Ecto neural progenitor cell (in vitro differentiated cells): Measurements from ENCODE around the gene PTPN14.

ENCODE experiments used
- DNase-seq: peaks from one replicate; pipeline ENCODE4 v3.0.0-alpha.2; 2018; ENCODE audit warnings: low spot score

Gene PTPN14

DNA sequence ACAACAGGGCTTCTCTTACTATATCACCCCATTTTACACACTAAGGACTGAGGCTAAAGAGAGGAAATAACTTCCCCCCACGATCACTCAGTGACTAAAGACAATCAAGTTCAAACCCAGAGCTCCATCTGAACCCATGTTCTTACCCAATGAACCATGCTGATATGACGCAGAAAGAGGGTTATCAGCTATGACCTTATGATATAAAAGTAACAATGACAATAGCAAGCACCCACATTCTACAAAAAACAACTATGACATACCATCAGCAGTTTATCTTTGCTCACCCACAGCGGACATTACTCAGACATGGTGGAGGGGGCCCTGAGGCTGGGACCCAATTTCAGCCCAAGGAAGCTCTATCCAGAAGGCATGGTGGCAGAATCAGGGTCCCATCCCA lies 75.7 kb downstream of the PTPN14 start:
- DNase-seq: no peak

DNA sequence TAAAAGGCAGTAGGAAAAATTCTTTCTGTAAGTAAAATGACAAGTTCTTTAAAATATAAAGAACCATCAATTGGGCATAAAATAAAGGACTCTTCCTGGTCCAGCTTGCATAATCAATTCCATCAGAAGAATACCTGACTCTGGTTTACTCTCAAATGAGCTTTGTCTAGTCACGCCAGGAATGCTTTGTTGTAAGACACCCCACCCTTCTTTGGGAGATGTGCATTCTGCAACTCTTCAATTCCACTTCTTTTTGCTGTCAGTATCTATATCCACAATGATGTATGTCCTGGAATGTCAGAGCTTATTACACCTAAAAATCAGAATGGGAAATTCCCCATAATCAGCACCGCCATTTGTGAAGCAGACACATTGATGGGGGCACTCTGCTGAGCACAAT lies 76.1 kb downstream of the PTPN14 start:
- DNase-seq: no peak

DNA sequence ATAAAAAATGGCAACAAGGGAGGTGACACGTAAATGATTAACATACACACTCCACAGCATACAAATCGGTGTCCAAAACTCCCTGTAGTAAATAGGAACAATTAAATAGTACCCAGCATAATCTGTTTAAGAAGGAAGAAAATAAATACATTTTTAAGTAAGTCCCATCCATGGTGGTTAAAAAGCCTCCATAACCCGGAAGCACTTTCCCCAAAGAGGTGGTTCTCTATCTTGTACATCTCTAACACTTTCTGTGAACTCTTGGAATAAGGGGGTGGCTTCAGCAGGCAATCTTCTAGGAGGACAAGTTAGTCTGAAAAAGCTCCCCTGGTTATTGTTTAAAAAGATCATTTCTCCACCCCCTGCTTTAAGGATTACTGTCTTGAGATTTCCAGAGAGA lies 76.9 kb downstream of the PTPN14 start:
- DNase-seq: no peak

DNA sequence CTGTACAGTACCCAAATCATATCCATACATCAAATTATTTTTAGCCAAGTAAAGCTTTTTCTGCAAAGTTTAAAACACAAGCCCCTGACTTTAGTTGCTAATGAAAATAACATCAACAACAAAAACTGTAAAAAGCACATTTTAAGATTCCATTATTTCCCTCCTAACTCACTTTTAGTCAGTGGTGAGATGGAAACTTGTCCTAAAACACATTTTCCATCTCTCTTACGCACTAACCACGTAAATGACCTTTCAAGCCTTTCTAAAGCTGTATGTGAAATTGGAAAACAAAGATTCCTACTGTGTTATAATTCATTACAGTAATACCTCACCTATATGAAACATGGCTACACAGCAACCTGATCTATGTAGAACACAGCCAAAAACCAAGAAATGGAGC lies 77.5 kb downstream of the PTPN14 start:
- DNase-seq: no peak

DNA sequence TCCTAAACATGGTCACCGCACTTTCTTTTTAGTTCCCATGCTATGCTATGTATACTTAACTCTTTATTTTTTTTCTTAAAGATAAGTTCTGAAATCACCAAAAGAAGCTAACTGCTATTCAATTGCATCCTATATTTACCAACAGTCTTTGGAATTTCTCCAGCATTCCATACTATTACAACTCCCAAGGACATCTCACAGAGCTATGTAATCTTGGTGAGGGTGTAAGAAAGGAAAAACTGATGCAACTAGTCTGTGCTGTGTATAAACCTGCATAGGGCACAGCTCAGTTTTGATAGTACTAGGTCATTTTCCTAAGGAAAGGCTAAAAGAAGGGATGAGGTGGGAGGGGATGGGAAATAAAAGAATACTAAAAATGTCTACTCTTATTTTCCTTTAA lies 78.0 kb downstream of the PTPN14 start:
- DNase-seq: no peak

DNA sequence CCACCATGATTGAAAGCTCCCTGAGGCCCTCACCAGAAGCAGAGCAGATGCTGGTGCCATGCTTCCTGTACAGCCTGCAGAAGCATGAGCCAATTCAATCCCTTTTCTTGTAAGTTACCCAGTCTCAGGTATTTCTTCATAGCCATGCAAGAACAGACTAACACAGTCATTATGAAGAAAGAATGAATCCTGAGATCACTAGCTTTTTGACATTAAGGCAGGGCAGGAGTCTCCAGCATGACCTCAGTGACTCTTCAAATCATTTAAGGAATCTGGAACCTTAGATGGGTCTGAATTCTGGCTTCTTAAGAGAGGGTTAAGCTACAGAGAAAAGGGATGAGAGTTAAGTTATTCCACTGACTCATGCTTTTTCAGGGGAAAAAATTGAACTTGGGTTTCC lies 79.0 kb downstream of the PTPN14 start:
- no peak for DNase-seq

DNA sequence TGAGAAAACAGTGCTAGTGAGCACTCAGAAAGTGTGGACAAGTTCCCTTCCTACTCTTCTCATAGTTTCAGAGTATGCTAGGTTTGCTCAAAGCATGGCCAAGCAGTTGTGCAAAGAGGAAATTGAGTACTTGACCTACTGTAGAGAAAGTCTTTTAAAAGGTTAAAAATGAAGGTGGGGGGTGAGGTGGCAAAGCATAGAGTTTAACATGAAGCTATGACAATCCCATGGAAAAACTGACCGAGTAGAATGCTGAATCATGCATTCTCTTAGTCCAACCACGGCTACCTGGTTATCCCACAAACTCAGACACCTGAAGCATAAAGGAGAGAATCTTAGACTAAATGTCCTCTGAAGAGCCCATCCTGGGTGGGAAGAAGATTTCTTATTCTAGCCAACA lies 79.9 kb downstream of the PTPN14 start:
- no peak for DNase-seq

DNA sequence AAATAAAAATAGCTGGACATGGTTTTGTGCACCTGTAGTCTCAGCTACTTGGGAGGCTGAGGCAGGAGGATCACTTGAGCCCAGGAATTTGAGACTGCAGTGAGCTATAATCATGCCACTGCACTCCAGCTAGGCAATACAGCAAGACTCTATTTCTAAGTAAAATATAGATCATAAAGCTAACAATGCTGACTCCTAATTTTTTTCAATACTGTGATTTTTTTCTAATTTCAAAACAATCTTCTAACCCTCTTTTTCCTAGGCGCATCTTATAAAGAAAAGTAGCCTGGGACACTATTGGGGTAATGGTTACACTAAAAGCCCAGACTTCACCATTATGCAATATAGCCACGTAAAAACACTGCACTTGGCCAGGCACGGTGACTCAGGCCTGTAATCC lies 81.3 kb downstream of the PTPN14 start:
- no peak for DNase-seq

DNA sequence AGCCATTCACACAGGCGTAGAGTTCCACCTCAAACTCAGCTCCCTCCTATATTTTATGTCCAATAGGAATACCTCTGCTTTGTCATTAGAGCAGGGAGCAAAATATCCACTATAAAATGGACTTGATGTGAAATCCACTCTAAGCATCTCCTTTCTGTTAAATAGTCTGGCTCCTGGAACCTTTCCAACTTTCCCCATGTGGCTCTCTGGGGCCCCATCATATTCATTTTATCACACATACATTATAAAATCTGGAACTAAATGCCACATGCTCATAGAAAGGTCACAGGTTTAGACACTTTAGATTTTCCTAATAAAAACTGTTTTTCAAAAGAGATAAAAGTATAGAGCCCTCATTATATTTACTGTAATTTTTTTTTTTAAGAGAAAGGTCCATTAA lies 82.1 kb downstream of the PTPN14 start:
- DNase-seq: no peak

DNA sequence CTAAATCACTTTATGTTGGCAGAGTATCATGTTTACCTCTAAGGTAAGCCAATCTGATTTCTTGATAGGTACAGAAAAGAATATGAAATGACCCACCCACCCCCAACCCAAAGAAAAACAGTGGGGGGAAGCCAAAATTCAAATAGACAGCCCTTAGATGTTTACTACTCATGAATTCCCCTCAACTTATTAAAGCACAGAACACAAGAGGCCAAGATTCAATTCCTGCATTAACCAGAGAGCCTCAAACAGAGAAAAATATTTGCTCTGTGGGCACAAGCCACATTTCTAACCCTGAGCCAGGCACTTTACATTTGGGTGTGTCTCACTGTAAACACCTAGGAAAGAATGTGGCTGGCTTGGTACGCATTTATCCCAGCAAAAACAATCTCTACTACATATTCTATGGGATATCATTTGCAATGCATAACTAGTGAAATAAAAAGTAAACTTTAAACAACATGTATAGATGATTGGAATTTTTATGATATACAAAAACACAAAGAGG lies 84.3 kb downstream of the PTPN14 start:
- no peak for DNase-seq

DNA sequence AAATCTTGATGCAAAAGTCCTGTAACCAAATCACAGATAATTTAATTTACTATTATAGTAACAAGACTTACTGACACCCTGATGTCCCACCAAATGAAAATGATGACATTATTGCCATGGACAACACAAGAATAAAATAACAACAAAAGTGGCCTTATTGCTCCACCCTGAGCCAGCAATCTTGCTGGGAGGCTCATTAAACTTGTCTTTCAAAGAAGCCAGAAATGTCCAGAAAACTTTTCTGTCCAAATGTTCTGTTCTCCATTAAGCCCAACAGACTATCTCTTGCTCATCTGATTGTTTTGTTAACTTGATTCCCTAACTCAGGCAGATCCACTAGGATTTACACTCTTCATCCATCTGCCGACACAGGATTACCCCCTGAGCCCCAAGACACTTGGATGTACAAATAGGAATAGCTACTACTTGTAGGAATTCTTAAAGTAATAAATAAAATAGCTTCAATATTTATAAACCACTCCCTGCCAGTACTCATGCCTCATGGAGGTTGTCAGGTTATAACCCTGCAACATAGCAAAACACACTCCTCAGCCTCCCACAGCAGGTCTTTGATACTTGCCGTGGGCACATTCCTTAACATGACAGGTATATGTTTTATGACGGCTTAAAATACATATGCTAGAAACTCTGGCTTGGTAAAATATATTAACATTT lies 84.9 kb downstream of the PTPN14 start:
- no peak for DNase-seq

DNA sequence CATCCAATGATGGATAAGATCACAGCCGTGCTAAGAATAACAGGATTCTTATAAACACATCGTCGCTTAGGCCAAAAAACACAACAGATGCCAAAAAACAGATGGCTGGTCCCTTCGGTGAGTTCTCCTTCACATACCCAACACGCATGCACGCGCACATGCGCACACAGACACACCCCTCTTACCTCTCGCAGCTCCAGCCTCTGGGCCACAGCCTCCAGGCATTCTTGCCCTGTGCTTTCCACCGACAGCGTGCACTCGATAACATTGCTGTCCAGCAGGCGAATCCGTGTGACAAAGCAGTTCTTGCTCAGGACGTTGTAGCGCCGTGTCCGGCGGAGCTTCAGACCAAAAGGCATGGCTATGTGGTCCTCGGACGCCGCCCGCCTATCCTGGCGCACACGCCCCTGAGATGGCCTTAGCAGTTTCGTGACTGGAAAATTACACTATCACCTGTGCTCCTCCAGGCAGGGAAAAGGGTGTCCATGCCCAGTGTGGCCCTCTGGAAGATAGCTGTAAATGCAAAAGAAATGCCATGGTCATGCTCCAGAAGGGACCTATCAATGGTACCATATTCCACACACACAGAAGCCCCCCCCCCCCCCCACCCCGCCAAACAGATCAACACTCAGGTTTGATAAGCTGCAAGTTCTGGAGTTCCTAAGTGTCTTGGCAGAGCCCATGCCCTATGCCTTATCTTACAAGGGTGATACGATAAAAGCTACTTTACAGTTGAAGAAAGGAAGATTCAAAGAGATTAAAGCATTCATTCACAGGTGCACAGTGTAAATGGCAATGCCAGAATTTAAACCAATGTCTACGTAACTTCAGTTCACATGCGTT lies 86.7 kb downstream of the PTPN14 start:
- DNase-seq: no peak

DNA sequence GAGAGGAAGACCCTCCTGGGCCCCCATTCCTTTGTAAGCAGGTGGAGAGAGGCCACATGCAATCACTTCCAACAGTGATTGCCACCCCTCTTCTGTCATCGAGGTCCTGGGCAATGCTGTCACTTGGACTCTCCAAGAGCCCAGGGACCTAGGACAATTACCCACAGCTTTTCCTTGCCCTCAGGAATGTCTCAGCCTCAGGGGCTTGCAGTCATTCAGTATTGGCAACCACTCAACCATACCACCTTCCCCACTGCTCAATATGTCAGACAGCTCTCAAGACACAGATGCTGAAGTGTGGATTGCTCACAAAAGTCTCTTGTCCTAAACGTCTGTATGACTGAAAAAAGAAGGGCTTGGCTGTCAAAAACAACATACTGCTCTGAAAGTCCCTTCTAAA lies 87.8 kb downstream of the PTPN14 start:
- DNase-seq: no peak

DNA sequence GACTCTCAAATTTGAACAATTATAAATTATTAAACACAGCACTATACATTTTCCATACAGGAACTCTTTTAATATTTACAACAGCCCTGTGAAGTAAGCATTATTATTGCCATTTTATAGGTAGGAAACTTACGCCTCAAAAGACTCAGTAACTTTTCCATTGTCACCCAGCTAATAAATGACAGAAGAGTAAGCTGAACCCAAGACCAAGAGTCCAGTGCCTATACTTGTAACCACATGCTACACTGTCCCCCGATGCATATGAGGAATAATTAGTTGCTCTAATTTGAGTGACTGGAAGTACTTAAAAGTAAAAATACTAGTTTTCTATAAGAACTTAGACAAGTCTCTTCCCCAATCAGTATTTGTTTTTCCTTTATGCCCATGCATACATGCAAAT lies 88.5 kb downstream of the PTPN14 start:
- DNase-seq: no peak

DNA sequence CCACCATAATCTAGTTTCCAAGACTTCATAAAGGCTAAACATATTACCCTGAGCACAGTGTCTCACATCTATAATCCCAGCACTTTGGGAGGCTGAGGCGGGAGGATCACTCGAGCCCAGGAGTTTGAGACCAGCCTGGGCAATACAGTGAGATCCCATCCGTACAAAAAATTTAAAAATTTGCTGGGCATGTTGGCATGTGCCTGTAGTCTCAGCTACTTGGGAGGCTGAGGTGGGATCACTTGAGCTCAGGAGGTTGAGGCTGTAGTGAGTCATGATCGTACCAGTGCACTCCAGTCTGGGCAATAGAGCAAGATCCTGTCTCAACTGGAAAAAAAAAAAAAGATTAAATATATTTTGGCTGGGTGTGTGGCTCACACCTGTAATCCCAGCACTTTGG lies 90.1 kb downstream of the PTPN14 start:
- no peak for DNase-seq

DNA sequence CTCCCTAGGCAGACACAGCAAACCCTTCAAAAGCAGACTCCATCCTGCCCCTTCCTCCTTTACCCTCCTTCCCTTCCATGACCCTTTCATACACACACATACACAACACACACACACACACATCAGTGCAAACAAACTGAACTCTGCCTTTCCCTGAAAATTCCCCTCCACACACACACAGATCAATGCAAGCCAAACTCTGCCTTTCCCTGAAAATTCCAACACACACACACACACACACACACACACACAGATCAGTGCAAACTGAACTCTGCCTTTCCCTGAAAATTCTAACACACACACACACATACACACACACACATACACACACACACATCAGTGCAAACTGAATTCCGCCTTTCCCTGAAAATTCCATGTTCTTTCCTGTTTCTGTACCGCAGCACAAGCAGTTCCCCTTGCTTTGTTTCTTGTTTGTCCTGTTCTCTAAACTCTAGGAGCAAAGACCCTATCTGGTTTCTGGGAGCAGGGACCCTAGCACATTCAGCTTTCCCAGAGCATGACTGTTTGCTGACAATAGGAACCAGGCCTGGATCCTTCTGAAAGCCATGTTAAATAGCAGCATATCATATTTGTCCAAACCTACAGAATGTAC lies 91.0 kb downstream of the PTPN14 start:
- no peak for DNase-seq

DNA sequence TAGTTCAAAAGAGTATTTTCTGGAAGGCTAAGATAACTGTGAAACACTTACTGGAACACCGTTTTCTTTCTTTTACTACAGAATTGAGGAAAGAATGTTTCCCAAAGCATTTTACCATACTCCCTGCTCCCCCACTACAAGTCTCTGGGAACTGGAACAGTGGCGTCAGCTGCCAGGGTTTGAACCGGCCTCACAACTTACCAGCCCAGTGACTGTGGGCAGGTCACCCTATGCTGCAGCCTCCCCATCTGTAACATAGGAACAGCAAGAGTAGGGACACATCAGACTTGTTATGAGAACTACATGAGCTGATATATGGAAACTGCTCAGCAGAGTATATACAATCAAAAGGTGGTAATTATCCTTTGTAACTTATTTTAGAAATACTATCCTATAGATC lies 91.5 kb downstream of the PTPN14 start:
- DNase-seq: no peak

DNA sequence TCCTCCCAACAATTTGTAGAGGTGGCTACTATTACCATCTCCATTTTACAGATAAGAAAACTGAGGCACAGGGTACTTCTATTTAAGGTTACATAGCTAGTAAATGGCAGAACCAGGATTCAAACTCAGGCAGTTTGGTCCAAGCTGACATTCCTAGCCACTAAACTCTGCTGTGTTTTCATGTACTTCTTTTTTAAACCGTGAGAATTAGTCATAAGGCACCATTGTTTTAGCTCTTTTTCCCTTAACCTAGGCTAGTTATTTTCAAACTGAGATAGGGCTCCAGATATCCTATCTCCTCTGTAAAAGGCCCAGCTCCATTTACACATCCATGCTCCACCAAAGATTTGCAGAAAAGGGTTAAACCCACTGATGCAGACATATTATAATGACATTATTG lies 92.9 kb downstream of the PTPN14 start:
- no peak for DNase-seq

DNA sequence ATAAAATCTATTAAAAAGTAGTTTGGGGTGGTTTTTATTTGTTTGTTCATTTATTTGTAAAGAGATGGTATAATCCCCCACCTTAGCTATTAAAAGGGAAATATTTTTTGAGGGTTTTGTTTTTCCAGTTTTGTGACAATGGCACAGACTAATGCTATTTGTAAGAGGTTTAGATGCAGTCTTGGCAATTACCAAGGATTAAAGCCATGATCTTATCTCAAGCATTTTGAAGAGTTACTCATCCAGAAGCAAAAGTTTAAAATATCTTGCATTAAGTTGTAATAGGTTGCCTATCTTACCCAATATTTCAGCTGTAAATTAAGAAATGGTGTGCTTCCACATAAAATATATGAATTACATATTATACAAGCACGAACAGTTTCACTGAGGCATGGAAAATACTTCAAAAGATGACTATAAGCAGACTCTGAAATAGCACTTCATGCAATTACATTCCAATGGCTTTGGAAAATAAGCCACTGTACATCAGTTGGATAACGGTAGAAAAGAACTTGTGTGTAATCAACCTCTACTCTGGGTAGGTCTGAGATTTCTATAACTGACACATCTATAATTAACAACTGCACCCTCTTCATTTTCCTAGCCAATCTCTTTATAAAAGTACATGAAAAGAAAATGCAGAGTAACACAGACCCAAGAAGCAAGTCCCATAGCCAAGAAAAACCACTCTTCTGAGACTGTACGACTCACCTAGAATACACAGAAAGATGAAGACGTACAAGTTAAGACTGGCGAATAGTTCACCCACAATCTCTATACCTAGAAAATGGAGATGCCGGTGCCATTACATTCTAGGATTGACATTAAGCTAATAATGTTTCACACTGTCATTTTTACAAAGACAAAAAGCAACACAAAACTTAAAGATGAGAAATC lies 95.2 kb downstream of the PTPN14 start:
- no peak for DNase-seq

DNA sequence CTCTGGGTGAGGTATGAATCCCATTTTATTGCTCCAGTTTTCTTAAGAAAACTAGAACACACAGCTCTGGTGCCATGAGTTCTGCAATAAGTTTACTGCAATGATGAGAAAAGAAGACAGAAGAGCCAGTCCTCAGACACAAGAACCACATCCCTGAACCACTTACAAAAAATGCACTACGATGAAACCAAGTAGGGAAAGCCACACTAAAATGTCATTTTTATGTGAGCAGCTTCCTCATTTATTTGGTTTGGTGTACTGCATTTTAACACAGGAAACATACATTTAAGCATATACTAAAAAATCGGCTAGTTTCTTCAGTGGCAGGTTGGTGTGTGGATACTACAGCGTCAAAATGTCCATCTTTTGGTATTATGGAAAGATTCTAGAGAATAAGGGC lies 95.9 kb downstream of the PTPN14 start:
- no peak for DNase-seq

DNA sequence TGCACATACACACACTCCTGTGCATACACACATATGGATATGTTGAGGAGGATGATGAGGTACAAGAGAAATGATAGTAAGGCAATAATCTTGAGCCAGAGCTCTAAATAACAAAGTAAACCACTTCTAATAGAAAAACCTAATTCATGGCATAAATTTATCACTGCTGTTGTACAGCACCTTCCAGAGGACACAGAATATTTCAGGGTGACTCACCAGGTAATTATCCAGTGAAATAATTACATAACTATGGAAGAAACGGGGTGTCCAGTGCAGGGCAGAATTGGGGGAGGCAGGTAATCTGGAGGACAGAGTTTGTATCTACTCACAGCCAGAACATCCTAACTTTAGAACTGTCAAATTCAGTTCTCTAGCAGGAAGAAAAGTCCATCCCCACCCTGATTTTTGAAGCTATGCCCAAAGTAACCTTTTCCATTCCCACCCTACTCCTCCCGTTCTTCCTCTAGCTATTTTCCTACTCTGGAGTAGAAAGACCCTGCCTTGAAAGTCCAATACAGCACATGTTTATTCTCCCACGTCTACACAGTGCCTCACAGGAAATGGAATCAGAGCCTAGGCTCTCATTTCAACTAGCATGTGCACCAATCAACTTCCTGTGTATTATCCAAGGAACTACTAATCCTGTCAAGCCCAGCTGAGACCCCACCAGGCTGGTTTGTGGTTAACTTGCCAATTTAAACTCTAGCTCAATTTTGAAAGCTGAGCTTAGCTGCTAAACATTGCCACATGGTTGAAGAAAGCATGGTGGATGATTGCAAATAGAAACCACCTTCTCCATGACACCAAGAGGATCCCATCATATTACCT lies 96.6 kb downstream of the PTPN14 start:
- DNase-seq: no peak
